WTC11 (cell line): ENCODE results near the gene CLDN34.

Source experiments
- AFF4 ChIP-seq: sonication (generic); formaldehyde crosslinking; IDR thresholded peaks from 2 replicates; pipeline ENCODE4 v1.8.1; 2023; ENCODE audit warnings: mild to moderate bottlenecking, missing genetic modification reagents, borderline replicate concordance
- ATF1 ChIP-seq: sonication (generic); formaldehyde crosslinking; IDR thresholded peaks from 2 replicates; pipeline ENCODE4 v1.8.1; 2023; ENCODE audit warnings: mild to moderate bottlenecking, moderate library complexity, missing genetic modification reagents
- CTCF ChIP-seq: fragments of 200-600 bp; IDR thresholded peaks from 2 replicates; pipeline ENCODE4 v1.8.0; 2022; ENCODE audit warnings: antibody characterized with exemption
- ESRRA ChIP-seq: sonication (generic); formaldehyde crosslinking; IDR thresholded peaks from 2 replicates; pipeline ENCODE4 v1.8.1; 2022; ENCODE audit warnings: mild to moderate bottlenecking, missing genetic modification reagents, borderline replicate concordance
- MAX ChIP-seq: sonication (generic); formaldehyde crosslinking; IDR thresholded peaks from 2 replicates; pipeline ENCODE4 v1.8.0; 2022; ENCODE audit warnings: mild to moderate bottlenecking, missing genetic modification reagents
- NFE2L1 ChIP-seq: sonication (generic); formaldehyde crosslinking; IDR thresholded peaks from 2 replicates; pipeline ENCODE4 v1.8.1; 2023; ENCODE audit warnings: missing genetic modification reagents
- PRDM15 ChIP-seq: sonication (generic); formaldehyde crosslinking; IDR thresholded peaks from 2 replicates; pipeline ENCODE4 v1.8.0; 2022; ENCODE audit warnings: missing genetic modification reagents
- TP53 ChIP-seq: sonication (generic); formaldehyde crosslinking; IDR thresholded peaks from 2 replicates; pipeline ENCODE4 v1.8.1; 2023; ENCODE audit warnings: mild to moderate bottlenecking, missing genetic modification reagents

- TF ChIP-seq ATF1 (CRISPR knock-in tag), result no peak
- TF ChIP-seq CTCF, result peak; percentile 91
- no peak for TF ChIP-seq ESRRA (CRISPR knock-in tag)
- TF ChIP-seq PRDM15, result no peak
- TF ChIP-seq TP53 (CRISPR knock-in tag), result no peak
- TF ChIP-seq MAX (CRISPR knock-in tag), result no peak
- no peak for TF ChIP-seq AFF4 (CRISPR knock-in tag)
- TF ChIP-seq NFE2L1 (CRISPR knock-in tag), result no peak
Measured at GRCh38 chrX:9995855-9996339, 28.7 kb downstream of the CLDN34 start.
